GM19240 (cell line): ENCODE results near the gene GTF3C5.
"Not testable (repeated sequence)": the region's sequence is repeated elsewhere in the genome, so short reads cannot be mapped to it uniquely, and the experiment has no call there.

Experiments
- DNase-seq: peaks from one replicate; pipeline ENCODE4 v3.0.0; 2011; ENCODE audit warnings: low spot score; ENCODE audit not compliant: insufficient read length

Gene GTF3C5

DNA sequence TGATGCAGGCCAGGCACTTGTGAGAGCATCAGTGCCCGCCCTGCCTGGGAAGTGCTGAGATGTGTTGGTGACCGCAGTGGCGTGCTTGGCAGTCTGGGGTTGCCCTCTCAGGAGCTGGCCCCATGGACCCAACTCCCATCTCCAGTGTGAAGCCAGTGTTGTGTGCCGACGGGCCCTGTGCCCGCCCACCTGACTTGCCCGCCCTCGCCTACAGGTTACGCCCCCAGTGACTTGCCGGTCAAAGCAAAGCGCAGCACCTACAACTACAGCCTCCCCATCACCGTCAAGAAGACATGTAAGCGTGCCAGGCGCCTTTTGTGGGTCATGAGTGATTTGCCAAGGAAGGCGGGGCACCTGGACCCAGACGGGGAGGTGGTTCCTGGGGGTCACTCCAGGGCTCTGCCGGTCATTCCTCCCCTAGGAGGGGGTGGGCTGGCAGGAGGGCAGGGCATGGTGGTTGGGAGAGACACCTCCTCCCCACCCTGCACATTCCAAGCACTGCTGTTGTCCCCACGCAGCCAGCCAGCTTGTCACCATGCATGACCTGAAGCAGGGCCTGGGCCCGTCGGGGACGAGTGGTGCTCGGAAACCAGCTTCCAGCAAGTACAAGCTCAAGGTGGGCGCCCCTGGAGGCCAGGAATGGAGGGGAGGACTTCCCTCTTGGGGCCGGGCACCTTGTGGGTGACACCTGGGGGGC, 23.5 kb downstream of the GTF3C5 start:
- no peak for DNase-seq

DNA sequence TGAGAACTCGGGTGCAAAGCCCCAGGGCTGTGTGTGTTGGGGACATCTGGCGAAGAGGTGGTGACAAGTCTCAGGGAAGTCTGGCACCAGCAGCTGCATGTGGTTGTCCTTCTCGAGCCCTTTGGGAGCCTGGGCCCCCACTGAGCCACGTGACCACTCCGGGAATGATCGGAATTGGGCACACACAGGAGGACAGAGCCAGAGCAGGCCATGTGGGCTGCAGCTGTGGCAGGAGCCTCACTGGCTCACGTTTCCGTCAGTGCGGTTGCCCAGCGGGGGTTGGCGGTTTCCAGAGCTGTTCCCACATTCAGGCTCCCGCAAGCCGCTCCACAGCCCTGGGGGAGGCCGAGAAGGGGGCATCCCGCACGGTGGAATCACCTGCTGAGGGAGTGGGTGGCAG, 24.2 kb downstream of the GTF3C5 start:
- no peak for DNase-seq

DNA sequence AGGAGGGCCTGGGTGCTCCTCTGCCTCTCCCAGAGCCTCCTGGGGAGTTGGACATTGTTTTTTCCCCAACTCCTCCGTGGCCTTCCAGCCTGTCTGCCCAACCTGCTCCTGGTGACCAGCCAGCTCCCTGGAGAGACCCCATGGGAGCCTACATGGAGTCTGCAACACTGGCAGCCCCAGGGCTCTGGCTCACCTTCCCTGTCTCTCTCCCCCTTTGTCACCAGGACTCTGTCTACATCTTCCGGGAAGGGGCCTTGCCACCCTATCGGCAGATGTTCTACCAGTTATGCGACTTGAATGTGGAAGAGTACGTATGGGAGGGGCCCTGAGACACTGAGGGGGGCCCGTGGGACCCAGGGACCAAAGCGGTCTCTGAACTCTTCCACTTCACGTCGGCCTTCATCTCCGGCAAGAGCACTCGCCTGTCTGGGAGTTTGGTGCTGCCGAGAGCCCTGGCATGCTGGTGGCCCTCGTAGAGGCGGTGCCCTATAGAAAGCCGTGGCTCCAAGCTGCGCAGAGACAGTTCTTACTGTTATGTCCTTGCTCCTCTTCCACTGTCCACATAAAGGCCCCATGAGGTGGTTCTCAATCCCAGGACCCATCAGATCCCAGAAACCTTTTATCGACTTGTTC, 25.1 kb downstream of the GTF3C5 start:
- no peak for DNase-seq

DNA sequence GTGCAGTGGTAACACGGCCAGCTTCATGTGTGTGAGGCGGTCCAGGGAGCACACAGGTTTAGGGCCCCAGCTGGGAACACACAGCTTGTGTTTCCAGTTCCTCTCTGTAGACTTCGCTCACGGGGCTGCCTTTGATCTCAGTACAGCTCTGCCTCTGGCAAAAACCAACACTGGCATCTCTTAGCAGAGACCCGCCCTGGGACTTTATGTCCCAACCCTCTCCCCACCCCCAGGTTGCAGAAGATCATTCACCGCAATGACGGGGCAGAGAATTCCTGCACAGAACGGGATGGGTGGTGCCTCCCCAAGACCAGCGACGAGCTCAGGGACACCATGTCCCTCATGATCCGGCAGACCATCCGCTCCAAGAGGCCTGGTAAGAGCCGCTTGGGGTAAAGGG, 25.7 kb downstream of the GTF3C5 start:
- DNase-seq, result no peak

DNA sequence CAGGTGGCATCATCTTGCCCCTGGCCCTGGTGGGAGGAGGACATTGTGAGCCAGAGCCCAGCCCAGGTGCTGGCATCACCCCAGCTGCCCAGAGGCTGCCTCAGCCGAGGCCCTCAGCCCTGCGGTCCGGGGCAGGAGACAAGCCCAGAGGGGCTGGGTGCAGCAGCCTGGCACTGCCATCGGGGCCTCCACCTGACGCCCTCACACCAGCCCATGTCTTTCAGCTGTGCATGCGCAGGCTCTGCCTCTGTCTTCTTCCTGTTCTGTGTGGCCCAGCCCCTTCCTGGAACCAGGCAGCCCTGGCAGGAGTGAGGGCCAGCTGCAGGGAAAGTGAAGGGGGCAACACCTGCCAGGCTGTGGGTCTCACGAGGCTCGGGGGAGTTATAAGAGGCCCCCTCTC, 26.2 kb downstream of the GTF3C5 start:
- DNase-seq, result no peak

DNA sequence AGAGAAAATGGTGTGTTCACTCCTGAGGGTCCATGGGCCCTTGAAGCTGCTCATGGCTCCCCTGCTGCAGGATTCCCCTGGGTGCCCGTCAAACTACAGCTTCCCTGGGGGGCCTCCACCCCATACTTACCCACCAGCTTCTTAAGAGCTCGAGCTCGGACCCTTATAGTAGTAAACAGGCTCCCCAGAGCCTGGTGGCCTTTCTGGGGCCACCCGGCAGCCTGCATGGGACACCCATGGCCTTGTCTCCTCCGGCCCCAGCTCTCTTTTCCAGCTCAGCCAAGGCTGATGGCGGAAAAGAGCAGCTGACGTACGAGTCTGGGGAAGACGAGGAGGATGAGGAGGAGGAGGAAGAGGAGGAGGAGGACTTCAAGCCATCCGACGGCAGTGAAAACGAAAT, 26.8 kb downstream of the GTF3C5 start:
- no peak for DNase-seq

DNA sequence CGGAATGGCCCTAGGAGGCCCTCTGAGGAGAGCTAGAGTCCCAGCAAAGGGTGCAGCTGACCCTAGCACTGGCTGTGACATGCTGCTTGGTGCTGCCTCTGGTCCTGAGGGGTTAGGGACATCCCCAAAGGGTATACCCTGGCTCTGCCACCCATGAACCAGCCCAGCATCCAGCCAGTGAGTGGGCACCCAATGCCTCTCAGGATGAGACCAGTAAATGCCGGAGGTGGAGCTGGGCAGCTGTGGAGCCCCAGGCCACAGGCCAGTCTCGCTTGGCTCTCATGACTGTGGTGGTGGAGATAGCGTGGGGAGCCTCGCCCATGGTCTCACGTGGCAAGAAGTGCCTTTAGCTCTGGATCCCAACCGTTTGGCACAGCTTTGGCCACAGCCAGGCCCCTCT, 27.3 kb downstream of the GTF3C5 start:
- DNase-seq, result no peak

DNA sequence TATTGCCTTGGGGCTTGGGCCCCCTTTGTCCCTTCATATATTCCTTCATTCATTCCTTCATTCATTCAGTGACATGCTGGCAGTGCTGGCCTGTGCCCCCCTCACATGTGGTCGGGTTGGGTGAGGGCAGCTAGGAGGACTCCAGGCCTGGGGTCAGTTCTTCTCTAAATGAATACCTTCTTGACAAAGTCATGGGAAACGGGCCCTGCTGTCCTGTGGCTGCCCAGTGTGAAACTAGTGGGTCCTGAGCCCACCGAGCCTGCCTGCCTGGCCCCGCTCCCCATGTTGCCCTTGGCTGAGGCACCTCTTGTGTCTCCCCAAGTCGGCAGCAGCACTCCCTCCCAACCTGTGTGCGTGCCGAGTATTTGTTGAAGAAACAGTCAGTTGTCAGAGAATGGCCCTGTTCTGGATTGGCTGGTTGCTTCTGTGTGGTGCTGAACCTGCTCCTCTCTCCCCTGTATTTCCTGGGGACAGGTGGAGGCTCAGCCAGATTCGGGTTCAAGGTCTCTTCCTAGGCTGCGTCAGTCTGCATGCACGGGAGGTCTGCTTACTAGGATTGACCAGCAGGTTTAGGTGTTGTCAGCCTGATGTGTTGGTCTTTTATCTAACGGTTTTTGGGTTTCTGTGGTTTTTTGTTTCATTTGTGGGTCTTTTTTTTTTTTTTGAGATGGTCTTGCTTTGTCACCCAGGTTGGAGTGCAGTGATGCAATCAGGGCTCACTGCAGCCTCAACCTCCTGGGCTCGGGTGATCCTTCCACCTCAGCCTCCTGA, 27.9 kb downstream of the GTF3C5 start:
- peak; percentile 56 for DNase-seq

DNA sequence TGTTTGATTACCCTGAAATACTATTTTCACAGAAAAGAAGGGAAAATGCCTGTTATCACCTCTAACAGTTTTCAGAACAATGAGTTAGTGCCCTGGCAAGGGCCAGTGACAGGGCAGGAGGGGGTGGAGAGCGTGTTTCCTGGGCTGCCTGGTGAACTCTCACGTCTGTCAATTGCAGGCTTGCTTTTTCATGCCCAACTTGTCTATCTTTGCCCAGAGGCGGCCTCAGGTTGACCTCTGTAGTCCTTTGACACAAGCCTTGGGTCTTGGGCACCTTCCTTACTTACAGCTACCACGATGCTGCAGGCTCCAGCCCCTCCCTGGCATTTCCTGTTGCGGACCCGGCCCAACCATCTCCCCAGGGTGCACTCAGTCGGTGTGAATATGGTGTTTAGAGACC, 28.8 kb downstream of the GTF3C5 start:
- no peak for DNase-seq

DNA sequence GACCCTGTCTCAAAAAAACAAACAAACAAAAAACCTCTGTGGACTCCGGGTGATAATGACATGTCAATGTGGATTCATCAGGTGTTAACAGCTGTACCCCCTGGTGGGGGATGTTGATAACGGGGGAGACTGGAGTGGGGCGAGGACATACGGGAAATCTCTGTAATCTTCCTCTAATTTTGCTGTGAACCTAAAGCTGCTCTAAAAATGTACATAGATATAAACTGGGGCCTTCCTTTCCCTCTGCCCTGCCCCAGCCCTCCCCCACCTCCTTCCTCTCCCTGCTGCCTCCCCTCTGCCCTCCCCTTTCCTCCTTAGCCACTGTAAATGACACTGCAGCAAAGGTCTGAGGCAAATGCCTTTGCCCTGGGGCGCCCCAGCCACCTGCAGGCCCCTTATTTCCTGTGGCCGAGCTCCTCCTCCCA, 29.6 kb downstream of the GTF3C5 start:
- no peak for DNase-seq

DNA sequence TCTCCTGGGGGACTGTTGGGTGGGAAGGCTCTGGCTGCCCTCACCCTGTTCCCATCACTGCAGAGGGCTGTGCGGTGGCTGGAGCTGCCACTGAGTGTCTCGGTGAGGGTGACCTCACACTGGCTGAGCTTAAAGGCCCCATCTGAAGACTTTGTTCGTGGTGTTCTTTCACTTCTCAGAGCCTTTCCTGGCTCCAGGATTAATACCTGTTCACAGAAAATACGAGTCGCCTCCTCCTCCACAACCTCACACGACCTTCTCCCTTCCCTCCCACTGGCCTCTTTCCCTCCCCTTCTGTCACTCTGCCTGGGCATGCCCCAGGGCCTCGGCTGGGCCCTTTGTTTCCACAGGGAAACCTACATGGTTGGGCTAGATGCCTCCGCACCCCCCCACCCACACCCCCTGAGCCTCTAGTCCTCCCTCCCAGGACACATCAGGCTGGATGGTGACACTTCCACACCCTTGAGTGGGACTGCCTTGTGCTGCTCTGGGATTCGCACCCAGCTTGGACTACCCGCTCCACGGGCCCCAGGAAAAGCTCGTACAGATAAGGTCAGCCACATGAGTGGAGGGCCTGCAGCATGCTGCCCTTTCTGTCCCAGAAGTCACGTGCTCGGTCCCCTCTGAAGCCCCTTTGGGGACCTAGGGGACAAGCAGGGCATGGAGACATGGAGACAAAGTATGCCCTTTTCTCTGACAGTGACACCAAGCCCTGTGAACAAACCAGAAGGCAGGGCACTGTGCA, 30.4 kb downstream of the GTF3C5 start:
- not testable (repeated sequence) for DNase-seq

DNA sequence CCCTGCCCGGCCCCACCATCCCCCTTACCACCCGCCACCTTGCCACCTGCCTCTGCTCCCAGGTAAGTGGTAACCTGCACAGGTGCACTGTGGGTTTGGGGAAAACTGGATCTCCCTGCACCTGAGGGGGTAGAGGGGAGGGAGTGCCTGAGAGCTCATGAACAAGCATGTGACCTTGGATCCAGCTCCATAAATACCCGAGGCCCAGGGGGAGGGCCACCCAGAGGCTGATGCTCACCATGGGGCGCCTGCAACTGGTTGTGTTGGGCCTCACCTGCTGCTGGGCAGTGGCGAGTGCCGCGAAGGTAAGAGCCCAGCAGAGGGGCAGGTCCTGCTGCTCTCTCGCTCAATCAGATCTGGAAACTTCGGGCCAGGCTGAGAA, 31.0 kb downstream of the GTF3C5 start, which contains the start of gene CEL:
TSS of gene CEL (plus strand) at position 218 of the 382 bp plus-strand sequence. CDS start at position 240, 22 bp downstream.
- DNase-seq, result not testable (repeated sequence)

DNA sequence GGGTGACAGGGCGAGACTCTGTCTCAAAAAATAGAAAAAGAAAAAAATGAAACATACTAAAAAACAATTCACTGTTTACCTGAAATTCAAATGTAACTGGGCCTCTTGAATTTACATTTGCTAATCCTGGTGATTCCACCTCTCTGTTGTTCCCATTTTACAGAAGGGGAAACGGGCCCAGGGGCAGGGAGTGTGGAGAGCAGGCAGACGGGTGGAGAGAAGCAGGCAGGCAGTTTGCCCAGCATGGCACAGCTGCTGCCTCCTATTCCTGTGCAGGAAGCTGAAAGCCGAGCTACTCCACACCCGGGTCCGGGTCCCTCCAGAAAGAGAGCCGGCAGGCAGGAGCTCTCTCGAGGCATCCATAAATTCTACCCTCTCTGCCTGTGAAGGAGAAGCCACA, 31.8 kb downstream of the GTF3C5 start:
- DNase-seq, result not testable (repeated sequence)

DNA sequence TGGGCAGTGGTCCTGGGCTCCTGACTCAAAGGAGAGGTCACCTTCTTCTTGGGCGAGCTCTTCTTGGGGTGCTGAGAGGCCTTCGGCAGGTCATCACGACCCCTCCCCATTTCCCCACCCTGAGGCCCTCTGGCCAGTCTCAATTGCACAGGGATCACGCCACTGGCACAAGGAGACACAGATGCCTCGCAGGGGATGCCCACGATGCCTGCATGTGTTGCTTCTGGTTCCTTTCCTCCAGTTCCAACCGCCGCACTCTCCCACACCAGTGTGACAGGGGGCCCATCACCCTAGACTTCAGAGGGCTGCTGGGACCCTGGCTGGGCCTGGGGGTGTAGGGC, 32.3 kb downstream of the GTF3C5 start:
- DNase-seq, result no peak

DNA sequence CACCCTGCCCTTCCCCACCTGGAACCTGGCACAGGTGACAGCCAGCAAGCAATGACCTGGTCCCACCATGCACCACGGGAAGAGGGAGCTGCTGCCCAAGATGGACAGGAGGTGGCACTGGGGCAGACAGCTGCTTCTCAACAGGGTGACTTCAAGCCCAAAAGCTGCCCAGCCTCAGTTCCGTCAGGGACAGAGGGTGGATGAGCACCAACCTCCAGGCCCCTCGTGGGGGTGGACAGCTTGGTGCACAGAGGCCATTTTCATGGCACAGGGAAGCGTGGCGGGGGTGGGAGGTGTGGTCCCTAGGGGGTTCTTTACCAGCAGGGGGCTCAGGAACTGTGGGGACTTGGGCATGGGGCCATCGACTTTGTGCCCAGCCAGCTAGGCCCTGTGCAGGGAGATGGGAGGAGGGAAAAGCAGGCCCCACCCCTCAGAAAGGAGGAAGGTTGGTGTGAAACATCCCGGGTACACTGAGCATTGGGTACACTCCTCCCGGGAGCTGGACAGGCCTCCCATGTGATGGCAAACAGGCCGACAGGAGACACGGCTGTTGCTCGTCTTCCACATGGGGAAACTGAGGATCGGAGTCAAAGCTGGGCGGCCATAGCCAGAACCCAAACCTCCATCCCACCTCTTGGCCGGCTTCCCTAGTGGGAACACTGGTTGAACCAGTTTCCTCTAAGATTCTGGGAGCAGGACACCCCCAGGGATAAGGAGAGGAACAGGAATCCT, 32.9 kb downstream of the GTF3C5 start:
- DNase-seq, result no peak

DNA sequence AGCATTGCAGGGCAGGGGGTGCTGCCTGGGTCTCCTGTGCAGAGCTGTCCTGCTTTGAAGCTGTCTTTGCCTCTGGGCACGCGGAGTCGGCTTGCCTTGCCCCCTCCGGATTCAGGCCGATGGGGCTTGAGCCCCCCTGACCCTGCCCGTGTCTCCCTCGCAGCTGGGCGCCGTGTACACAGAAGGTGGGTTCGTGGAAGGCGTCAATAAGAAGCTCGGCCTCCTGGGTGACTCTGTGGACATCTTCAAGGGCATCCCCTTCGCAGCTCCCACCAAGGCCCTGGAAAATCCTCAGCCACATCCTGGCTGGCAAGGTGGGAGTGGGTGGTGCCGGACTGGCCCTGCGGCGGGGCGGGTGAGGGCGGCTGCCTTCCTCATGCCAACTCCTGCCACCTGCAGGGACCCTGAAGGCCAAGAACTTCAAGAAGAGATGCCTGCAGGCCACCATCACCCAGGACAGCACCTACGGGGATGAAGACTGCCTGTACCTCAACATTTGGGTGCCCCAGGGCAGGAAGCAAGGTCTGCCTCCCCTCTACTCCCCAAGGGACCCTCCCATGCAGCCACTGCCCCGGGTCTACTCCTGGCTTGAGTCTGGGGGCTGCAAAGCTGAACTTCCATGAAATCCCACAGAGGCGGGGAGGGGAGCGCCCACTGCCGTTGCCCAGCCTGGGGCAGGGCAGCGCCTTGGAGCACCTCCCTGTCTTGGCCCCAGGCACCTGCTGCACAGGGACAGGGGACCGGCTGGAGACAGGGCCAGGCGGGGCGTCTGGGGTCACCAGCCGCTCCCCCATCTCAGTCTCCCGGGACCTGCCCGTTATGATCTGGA, 33.7 kb downstream of the GTF3C5 start:
- no peak for DNase-seq

DNA sequence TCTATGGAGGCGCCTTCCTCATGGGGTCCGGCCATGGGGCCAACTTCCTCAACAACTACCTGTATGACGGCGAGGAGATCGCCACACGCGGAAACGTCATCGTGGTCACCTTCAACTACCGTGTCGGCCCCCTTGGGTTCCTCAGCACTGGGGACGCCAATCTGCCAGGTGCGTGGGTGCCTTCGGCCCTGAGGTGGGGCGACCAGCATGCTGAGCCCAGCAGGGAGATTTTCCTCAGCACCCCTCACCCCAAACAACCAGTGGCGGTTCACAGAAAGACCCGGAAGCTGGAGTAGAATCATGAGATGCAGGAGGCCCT, 34.2 kb downstream of the GTF3C5 start:
- DNase-seq, result no peak

DNA sequence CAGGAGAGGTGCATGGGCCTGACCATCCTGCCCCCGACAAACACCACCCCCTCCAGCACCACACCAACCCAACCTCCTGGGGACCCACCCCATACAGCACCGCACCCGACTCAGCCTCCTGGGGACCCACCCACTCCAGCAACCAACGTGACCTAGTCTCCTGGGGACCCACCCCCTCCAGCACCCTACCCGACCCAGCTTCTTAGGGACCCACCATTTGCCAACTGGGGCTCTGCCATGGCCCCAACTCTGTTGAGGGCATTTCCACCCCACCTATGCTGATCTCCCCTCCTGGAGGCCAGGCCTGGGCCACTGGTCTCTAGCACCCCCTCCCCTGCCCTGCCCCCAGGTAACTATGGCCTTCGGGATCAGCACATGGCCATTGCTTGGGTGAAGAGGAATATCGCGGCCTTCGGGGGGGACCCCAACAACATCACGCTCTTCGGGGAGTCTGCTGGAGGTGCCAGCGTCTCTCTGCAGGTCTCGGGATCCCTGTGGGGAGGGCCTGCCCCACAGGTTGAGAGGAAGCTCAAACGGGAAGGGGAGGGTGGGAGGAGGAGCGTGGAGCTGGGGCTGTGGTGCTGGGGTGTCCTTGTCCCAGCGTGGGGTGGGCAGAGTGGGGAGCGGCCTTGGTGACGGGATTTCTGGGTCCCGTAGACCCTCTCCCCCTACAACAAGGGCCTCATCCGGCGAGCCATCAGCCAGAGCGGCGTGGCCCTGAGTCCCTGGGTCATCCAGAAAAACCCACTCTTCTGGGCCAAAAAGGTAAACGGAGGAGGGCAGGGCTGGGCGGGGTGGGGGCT, 35.6 kb downstream of the GTF3C5 start:
- no peak for DNase-seq

DNA sequence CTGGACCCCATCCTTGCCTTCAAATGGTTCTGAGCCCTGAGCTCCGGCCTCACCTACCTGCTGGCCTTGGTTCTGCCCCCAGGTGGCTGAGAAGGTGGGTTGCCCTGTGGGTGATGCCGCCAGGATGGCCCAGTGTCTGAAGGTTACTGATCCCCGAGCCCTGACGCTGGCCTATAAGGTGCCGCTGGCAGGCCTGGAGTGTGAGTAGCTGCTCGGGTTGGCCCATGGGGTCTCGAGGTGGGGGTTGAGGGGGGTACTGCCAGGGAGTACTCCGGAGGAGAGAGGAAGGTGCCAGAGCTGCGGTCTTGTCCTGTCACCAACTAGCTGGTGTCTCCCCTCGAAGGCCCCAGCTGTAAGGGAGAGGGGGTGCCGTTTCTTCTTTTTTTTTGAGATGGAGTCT, 36.2 kb downstream of the GTF3C5 start:
- DNase-seq, result no peak

DNA sequence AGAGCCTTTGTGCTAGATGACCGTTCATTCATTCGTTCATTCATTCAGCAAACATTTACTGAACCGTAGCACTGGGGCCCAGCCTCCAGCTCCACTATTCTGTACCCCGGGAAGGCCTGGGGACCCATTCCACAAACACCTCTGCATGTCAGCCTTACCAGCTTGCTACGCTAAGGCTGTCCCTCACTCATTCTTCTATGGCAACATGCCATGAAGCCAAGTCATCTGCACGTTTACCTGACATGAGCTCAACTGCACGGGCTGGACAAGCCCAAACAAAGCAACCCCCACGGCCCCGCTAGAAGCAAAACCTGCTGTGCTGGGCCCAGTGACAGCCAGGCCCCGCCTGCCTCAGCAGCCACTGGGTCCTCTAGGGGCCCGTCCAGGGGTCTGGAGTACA, 37.0 kb downstream of the GTF3C5 start:
- DNase-seq, result no peak
